Measurements from ENCODE around the gene ANAPC13.

DNA sequence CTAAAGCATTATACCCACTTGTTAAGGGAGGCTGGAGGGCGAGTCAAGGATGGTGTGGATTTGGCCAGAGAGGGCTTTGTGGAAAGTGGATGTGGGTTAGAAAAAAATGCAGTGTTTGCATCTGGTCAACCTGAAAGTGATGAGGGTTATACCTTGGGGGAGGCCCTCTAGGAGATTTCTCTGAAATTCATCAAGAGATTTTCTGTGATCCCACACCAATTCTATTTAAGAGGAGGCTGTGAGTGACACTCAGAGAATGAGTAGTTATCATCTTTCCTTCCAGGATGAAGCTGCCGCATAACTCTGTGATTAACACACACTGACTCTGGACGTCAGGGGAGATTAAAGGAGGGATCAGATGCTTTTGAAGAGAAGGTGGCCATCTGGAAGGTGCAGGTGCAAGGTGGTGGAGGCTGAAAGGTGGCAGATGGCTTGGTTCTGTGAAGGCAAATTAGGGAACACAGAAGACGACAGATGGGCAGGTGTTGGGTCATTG, 54.8 kb downstream of the ANAPC13 start:
- no peak for TF ChIP-seq POLR2AphosphoS5 (IDR thresholded peaks at IDR 0.05)
- no peak for TF ChIP-seq POLR2A (IDR thresholded peaks at IDR 0.05; ENCODE audit: low read depth)
- TF ChIP-seq, protein P1, sequence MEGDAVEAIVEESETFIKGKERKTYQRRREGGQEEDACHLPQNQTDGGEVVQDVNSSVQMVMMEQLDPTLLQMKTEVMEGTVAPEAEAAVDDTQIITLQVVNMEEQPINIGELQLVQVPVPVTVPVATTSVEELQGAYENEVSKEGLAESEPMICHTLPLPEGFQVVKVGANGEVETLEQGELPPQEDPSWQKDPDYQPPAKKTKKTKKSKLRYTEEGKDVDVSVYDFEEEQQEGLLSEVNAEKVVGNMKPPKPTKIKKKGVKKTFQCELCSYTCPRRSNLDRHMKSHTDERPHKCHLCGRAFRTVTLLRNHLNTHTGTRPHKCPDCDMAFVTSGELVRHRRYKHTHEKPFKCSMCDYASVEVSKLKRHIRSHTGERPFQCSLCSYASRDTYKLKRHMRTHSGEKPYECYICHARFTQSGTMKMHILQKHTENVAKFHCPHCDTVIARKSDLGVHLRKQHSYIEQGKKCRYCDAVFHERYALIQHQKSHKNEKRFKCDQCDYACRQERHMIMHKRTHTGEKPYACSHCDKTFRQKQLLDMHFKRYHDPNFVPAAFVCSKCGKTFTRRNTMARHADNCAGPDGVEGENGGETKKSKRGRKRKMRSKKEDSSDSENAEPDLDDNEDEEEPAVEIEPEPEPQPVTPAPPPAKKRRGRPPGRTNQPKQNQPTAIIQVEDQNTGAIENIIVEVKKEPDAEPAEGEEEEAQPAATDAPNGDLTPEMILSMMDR (IDR thresholded peaks at IDR 0.05) = no peak
- TF ChIP-seq EP300 (IDR thresholded peaks at IDR 0.05) = no peak

Data from esophagus muscularis mucosa (tissue), 4 donors.